ENCODE measurements around the gene LRRFIP1.

The LRRFIP1 gene

DNA sequence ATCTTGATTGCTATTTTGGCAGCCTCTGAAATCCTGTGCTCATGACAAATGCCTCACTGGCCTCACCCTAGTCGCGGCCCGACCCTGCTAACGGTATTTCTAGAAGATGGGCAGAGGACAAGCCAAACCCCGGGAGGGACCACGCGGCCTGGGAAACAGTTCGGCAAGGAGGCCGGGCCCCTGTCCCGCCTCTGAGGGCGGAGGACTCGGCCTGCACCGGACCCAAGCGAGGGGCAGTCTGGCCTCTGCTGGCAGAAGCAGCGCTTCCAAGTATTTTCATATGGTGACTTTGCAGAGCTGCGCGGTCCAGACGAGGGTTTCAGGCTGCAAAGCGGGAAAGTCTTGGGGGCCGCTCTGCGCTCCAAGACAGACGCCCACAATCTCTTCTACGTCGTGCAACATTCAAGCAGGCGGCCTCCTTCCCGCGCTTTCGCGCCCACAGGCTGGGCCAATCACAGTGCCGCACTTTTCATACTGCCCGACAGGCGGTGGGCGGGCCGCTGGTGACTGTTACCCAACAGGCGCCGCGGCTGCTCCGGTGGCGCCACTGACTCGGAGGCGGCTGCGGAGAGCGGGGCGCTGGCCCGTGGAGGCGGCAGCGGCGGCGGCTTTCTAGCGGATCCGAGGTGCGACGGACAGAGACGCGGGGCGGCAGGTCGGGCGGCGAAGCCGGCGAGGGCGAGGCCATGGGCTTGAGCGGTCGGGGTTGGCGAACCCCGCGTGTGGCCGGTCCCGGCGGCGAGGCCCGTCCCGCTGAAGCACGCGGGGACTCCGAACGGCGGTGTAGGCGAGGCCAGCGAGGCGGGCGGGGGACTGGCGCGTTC is 171.1 kb downstream of the LRRFIP1 start, which contains the start of gene RBM44:
TSS of gene RBM44 (plus strand) at position 544 of the 824 bp plus-strand sequence. CDS start 14,831 bp downstream, outside the sequence.
- no peak for DNase-seq

GRCh38 chr2:237799060-237799428 is 171.7 kb downstream of the LRRFIP1 start:
- no peak for DNase-seq

DNA sequence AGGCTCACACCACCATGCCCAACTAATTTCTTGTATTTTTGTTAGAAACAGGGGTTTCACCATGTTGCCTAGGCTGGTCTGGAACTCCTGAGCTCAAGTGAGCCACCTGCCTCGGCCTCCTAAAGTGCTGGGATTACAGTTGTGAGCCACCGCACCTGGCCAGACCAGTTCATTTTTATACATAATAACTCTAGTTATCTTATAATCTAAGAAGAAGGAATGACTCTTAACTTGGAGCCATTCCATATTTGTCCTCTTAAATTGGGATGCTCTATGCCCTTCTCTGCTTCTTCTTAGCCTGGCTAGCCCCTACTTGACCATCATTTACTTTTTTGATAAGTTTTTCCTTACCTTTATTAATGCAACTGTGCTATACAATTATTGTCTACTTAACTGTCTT is 174.1 kb downstream of the LRRFIP1 start:
- DNase-seq, result no peak

DNA sequence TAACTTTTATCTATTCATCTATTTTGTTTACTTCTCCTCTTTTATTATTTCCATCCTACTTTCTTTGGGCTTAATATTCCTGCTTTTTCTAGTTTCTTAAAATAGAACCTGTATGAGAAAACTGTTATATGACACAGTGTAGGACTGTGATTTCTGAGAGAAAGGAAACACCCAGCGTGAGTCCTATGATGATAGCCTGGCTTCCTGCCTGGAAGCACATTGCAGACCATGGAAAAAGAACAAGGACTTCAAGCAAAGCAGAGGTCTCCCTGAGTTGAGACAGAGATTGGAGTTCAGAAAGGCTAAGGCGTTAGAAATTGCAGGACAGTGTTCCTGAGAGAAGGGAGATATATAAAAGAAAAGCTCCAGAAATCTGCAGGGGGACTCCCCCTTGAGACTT is 178.9 kb downstream of the LRRFIP1 start:
- DNase-seq, result no peak

DNA sequence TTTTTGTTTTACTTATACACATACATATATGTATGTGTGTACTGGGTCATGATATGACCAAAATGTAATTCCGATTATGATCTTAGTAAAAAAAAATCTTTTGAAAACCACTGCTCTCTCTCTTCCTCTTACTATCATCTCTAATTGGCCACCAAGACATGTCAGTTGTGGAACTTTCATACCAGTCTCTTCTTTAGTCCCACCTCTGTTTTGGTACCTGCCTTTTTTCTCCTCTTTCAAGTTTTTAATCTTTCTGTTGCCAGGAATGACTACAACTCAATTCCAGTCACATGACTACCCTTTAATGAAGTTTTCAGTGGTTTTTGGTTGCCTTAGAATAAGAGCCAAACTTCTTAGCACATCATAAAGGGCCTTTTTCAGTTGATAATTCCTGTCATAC is 188.2 kb downstream of the LRRFIP1 start:
- DNase-seq, result no peak

GRCh38 chr2:237816531-237816930 is 189.1 kb downstream of the LRRFIP1 start:
- DNase-seq, result no peak

GRCh38 chr2:237818066-237818473 is 190.7 kb downstream of the LRRFIP1 start:
- peak; percentile 73 for DNase-seq

DNA sequence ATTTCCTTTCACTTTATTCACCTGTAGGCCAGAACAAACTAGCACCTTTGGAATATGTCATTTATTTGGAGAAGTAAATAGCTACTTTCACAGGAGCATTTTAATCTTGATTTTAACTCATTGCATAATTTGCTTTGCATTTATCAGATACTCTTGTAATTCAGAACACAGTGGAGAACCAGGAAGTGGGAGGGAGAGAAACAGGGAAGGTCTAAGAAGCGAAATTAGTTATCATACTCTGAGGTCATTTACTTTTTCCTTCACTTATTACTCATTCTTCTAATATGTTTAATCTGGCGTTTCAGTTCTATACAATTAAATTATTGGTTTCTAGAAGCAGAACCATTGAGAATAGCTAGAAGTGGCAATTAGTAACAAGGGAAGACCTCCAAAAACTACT is 191.8 kb downstream of the LRRFIP1 start:
- DNase-seq, result no peak

DNA sequence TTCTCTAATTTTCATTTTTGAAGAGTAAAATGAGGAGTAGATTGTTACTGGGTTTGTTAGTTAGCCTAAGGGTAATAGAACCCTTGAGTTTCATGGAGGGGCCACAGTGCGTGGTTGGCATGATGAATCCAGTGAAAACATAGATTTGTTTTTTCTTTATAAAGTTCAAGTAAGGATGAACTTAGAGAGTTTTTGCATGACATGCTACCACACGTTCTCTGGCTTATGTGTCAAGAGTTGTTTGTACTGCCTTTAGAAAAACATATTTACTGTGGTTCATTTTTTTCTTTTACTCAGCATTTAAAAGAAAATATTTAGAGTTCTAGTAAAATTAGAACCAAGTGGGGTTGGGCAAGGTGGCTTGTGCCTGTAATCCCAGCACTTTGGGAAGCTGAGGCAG is 193.0 kb downstream of the LRRFIP1 start:
- DNase-seq, result no peak

DNA sequence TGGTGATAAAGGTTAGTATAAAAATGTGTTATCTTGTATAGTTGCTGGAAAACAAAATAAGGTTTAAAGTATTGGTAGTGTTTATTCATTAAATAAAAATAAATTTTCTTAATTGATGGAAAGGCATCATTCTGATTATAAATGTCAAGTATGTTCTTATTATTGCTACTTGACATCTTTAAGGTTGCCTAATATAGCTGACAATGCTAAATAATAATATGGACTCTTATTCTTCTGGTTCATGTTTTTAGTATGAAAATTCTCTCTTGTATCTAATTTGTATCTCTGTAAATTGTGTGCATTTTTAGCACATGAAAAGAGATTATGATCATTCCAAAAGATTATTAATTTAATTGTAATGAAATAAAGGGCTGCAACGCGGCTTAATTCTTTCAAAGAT is 196.2 kb downstream of the LRRFIP1 start:
- DNase-seq, result no peak

- no peak for DNase-seq
Observed at GRCh38 chr2:237824085-237824484, 196.7 kb downstream of the LRRFIP1 start.

DNA sequence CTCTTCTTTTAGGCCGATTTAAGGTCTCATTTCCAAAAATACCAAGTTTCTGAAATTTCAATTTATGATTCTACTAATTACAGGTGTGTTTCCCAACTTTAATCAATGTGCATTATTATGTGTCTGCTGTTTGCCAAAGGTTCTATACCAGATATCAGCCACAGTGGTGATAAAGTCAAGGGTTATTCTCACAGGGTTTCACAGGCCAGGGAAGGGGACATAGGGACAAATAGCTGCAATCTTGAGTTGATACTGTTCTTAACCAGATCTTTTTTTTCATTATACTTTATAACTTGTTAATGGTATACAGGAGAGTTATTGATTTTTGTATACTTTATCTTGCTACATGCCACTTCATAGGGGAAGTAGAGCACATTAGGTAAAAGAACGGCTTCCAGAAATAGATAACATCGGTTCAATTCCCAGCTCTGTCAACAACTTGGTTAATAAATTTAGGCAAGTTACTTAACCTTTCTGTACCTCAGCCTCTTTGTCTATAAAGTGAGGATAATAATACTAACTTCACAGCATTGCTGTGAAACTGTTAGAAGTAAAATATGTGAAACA is 200.1 kb downstream of the LRRFIP1 start:
- no peak for DNase-seq
